Measurements from ENCODE around the gene SASH3.

DNA sequence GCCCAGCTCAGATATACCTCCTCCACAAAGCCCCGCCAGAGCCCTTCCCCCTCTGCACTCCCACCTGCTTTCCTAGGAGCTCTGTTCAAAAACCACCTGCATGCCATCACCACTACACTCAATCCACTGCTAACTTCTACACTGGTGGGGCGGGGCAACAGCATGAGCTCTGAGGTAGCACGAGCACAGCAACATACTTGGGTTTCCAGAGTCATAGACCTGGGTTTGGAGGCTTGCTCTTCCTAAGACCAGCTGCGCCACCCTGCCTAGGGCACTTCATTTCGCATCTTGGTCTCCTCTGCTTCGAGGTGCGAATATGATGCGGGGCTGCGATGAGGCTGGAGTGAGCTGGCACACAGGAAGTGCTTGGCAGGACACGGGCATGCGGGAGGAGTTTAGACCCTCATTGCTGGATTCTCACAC lies 3.6 kb downstream of the SASH3 start:
- TF ChIP-seq, protein P1, sequence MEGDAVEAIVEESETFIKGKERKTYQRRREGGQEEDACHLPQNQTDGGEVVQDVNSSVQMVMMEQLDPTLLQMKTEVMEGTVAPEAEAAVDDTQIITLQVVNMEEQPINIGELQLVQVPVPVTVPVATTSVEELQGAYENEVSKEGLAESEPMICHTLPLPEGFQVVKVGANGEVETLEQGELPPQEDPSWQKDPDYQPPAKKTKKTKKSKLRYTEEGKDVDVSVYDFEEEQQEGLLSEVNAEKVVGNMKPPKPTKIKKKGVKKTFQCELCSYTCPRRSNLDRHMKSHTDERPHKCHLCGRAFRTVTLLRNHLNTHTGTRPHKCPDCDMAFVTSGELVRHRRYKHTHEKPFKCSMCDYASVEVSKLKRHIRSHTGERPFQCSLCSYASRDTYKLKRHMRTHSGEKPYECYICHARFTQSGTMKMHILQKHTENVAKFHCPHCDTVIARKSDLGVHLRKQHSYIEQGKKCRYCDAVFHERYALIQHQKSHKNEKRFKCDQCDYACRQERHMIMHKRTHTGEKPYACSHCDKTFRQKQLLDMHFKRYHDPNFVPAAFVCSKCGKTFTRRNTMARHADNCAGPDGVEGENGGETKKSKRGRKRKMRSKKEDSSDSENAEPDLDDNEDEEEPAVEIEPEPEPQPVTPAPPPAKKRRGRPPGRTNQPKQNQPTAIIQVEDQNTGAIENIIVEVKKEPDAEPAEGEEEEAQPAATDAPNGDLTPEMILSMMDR (IDR thresholded peaks at IDR 0.05), result no peak
- TF ChIP-seq POLR2AphosphoS5 (IDR thresholded peaks at IDR 0.05), result no peak

Data from suprapubic skin (tissue), 3 donors.